Endothelial cell (in vitro differentiated cells): ENCODE data around the gene ARL13A. TPM values are rescaled to one million over a fixed set of nuclear protein-coding genes. Genes with fewer than 3 reads are reported as not detected.

Source experiments
- DNase-seq: peaks from one replicate; pipeline ENCODE4 v3.0.0; 2021; ENCODE audit warnings: low spot score
- H3K27ac Mint-ChIP-seq: one replicate; pipeline ENCODE4 v1.8.0; 2021; ENCODE audit warnings: mixed read lengths, inconsistent platforms; ENCODE audit not compliant: unreplicated experiment
- H3K27me3 Mint-ChIP-seq: one replicate; pipeline ENCODE4 v1.8.0; 2021; ENCODE audit warnings: mild to moderate bottlenecking, moderate library complexity, mixed read lengths, inconsistent platforms; ENCODE audit not compliant: unreplicated experiment
- H3K36me3 Mint-ChIP-seq: one replicate; pipeline ENCODE4 v1.8.0; 2021; ENCODE audit warnings: mild to moderate bottlenecking, low read depth, mixed read lengths, inconsistent platforms; ENCODE audit not compliant: unreplicated experiment
- H3K4me1 Mint-ChIP-seq: one replicate; pipeline ENCODE4 v1.8.0; 2021; ENCODE audit warnings: mild to moderate bottlenecking, mixed read lengths, inconsistent platforms; ENCODE audit not compliant: unreplicated experiment
- H3K4me3 Mint-ChIP-seq: one replicate; pipeline ENCODE4 v1.8.0; 2021; ENCODE audit warnings: mild to moderate bottlenecking, mixed read lengths, inconsistent platforms; ENCODE audit not compliant: unreplicated experiment
- H3K9me3 Mint-ChIP-seq: one replicate; pipeline ENCODE4 v1.8.0; 2021; ENCODE audit warnings: mixed read lengths, inconsistent platforms; ENCODE audit not compliant: unreplicated experiment
- CTCF ChIP-seq: fragments of 200-600 bp; sonication (generic); IDR thresholded peaks from one replicate; pipeline ENCODE4 v1.5.0; 2021; ENCODE audit warnings: antibody characterized with exemption; ENCODE audit not compliant: unreplicated experiment
- long read RNA-seq: library from polyadenylated mRNA; unstranded; transcript quantifications from one replicate; pipeline ENCODE4 v2.0.0, GENCODE V29; 2020; ENCODE audit not compliant: unreplicated experiment
- total RNA-seq: library from RNA; stranded (reverse); fragmentation: NEBNext Ultra II Directional; extraction: Animal tissue kit (Norgen Biotek cat#: 25700); gene quantifications from one replicate; pipeline ENCODE4 v1.2.1, GENCODE V29; 2021; ENCODE audit not compliant: unreplicated experiment

Gene ARL13A
- total RNA-seq = not detected
- long read RNA-seq = 0 reads

- no peak for TF ChIP-seq CTCF
- Mint-ChIP-seq H3K4me1 (no peaks in the 10 kb centered on the region), H3K4me3 (no peak within 1 kb of the TSS), H3K27me3 (no peaks in the 10 kb centered on the region), H3K9me3 (no peaks in the 10 kb centered on the region), H3K36me3 (no peaks in the 10 kb centered on the region), H3K27ac (no peak within 1 kb of the TSS)
- DNase-seq = no peak
Measured at GRCh38 chrX:100969408-100969807, at the start of gene ARL13A. Gene ARL13A, plus strand, starts transcription at chrX:100969708. Its CDS starts 3,982 bp downstream, at chrX:100973690.

DNA sequence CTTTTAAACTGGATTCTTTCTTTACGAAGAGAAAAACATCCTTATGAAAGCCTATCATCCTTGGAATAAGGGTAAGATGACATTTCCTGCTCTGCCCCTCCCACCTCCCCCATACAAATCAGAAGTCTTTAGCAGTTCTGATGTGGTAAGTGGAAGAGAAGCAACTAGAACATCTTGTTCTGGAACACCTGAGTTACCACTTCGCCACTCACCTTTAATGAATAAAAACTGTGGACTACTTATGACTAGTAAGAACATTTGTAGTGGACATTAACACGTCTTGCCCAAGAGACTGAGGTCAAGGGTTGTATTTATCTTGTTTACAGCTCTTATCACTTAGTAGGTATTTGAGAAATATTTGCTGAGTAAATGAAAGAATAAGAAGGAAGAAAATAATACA, 45.1 kb upstream of the ARL13A start:
- H3K27ac Mint-ChIP-seq = no peak overlapping the region
- H3K9me3 Mint-ChIP-seq = no peaks in the 10 kb centered on the region
- no peaks in the 10 kb centered on the region for H3K36me3 Mint-ChIP-seq
- peaks cover 2% of the 10 kb centered on the region for H3K27me3 Mint-ChIP-seq
- DNase-seq = no peak
- TF ChIP-seq CTCF = no peak
- no peaks in the 10 kb centered on the region for H3K4me1 Mint-ChIP-seq
- no peak overlapping the region for H3K4me3 Mint-ChIP-seq

- no peak for DNase-seq
- H3K27ac Mint-ChIP-seq = no peak overlapping the region
- peaks cover 4% of the 10 kb centered on the region for H3K27me3 Mint-ChIP-seq
- no peaks in the 10 kb centered on the region for H3K4me1 Mint-ChIP-seq
- H3K9me3 Mint-ChIP-seq = peaks cover 4% of the 10 kb centered on the region
- TF ChIP-seq CTCF = no peak
- H3K36me3 Mint-ChIP-seq = no peaks in the 10 kb centered on the region
- no peak overlapping the region for H3K4me3 Mint-ChIP-seq
Measured at GRCh38 chrX:100926453-100926852, 43.1 kb upstream of the ARL13A start.

DNA sequence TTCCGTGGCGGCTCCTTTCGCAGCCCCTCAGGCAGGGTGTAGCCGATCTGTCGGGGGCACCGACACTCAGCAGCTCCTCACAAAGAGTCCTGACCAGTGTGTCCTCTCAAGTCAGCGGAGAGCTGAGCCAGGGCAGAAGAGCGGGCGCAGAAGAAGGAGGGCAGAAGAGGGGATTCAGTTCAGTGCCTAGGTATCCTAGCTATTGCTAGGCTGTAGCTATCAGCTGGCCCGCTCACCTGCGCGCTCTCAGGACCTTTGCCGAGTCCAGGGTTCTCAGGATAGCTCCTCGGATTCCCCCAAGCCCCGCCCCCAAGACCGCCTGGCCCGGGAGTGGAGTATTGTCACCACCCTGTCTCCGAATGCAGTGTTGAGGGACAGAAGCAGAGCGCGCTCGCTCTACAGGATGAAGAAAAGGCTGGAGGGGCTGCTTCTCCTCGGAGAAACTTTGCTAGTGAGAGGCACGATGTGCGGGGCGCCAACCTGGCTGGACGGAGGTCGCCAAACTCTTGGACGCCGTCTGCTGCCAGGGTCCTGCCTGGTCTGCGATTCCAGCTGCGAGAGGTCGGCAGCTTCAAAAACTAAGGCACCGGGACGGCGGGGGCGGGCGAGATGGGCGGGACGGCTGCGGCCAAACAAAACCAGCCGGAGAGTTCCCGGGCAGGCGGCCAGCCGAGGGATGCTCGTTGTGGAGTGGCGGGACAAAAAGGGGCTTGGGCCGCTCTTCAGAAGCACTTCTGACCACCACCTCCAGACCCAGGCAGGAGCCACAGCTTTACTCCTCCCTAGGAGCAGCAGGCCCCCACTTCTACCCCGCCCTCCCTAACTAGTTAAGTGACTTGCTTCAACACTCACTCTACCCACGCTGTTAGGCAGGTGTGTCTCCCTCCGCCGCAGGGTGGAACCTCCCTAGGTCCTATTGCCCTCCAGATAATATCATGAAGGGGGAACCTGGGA, 40.6 kb upstream of the ARL13A start, which contains the start of gene XKRX:
TSS of gene XKRX (minus strand) at position 258 of the 954 bp plus-strand sequence. CDS start 613 bp downstream, outside the sequence.
- Mint-ChIP-seq H3K4me1 (no peaks in the 10 kb centered on the region), H3K4me3 (peak within 1 kb of the TSS; percentile 86), H3K9me3 (peaks cover 6% of the 10 kb centered on the region), H3K36me3 (no peaks in the 10 kb centered on the region), H3K27ac (no peak within 1 kb of the TSS), H3K27me3 (peaks cover 4% of the 10 kb centered on the region)
- TF ChIP-seq CTCF = no peak
- DNase-seq = peak; percentile 17
